ENCODE measurements around the gene MAMLD1. TPM values are rescaled to one million over a fixed set of nuclear protein-coding genes. Genes with fewer than 3 reads are reported as not detected.
A peak's percentile ranks its signal among the peaks of the same experiment; 100 is the strongest.

Gene MAMLD1
- total and polyA plus RNA-seq, 3 experiments from 2014 or later: 1.8 to 7.3 (median 6.2) TPM

DNA sequence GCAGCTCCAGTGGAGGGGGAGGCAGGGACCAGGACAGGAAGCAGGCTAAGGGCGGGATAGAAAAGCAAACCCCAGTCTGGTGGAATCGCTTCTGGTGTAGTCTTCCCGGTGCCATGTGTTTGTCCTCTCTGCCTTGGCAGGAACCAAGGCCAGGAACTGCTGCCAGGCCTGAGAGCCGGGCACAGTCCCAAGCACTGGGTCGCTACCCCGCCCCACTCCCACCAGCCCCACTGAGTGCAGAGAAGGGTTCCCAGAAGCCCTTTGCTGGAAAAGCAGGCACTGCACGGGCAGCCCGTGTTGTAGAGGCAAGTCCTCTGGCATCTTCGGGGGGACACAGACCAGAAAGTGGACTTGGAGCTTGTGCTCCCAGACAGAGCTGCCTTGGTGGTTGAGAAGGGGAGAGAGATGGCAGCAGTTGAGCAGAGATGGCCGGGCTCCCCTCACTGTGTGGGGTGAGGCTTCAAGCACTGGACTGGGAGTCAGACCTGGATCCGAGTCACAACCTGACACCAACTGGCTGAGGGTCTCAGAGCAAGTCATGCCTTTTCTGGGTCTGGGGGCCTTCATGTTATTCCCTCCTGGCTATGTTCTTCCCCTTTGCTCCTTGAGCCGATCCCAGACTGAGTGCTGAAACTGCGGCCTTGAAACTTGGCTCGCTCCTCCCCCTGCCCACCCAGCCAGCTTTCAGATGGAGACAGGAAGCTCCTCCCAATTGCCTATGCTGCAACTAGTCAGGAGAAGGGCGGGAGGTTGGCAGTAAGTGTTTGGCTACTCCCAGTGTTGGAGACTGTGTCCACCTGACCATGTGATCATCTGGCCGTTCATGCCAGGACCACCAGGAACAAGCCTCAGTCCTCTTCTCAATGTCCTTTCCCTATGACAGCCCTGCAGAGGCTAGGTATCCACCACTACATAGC lies 145.6 kb downstream of the MAMLD1 start:
- H3K4me3 Mint-ChIP-seq: no peak overlapping the region
- no peaks in the 10 kb centered on the region for H3K4me1 Mint-ChIP-seq
- Histone ChIP-seq H3K4me1 (ENCODE audit: insufficient read depth, low read length) (no peaks in the 10 kb centered on the region), H3K27me3 (ENCODE audit: insufficient read depth, low read length, poor library complexity, severe bottlenecking) (no peaks in the 10 kb centered on the region), H3K9me3 (ENCODE audit: low read length) (no peaks in the 10 kb centered on the region), H3K36me3 (ENCODE audit: insufficient read depth, low read length) (no peaks in the 10 kb centered on the region), H3K27ac (ENCODE audit: low read depth, low read length) (no peak overlapping the region), H3K4me3 (ENCODE audit: low read length) (no peak overlapping the region)
- DNase-seq: no peak
- POLR2A ChIA-PET: no interaction called here
- H3K9me3 Mint-ChIP-seq: no peaks in the 10 kb centered on the region
- peaks cover 0 to 6% (median 0%) of the 10 kb centered on the region in 3 donors for H3K36me3 Mint-ChIP-seq
- H3K27me3 Mint-ChIP-seq: peaks cover 0 to 3% of the 10 kb centered on the region in 2 donors
- no peak overlapping the region for H3K27ac Mint-ChIP-seq
- CTCF ChIA-PET: no interaction called here

DNA sequence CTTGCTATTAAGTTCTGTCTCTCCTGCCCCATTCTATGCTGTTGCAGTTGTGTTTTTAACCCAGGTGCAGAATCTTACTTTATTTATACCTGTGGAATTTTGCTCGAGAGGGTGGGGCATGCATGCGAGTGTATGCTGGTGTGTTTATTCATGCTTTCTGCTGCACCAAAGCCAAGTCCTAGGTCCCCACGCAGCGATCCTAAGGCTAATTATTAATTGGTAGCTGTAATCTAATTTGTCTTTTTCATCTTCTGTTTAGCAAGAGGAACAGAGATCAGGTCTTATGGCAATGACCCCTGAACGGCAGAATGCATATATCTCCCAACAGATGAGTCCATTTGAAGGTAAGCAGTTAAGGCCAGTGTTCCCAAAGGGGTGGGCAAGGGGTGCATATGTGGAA lies 146.6 kb downstream of the MAMLD1 start:
- H3K9me3 ChIP-seq (ENCODE audit: low read length): no peaks in the 10 kb centered on the region
- no peaks in the 10 kb centered on the region for H3K9me3 Mint-ChIP-seq
- ChIA-PET POLR2A (no interaction called here), CTCF (no interaction called here)
- H3K4me1 ChIP-seq (ENCODE audit: insufficient read depth, low read length): no peaks in the 10 kb centered on the region
- H3K4me3 ChIP-seq (ENCODE audit: low read length): no peak overlapping the region
- H3K36me3 Mint-ChIP-seq: peaks cover 0 to 6% (median 0%) of the 10 kb centered on the region in 3 donors
- H3K27ac ChIP-seq (ENCODE audit: low read depth, low read length): no peak overlapping the region
- DNase-seq: no peak
- peaks cover 0 to 4% of the 10 kb centered on the region in 2 donors for H3K27me3 Mint-ChIP-seq
- H3K27me3 ChIP-seq (ENCODE audit: insufficient read depth, low read length, poor library complexity, severe bottlenecking): no peaks in the 10 kb centered on the region
- no peaks in the 10 kb centered on the region for H3K36me3 ChIP-seq (ENCODE audit: insufficient read depth, low read length)
- no peak overlapping the region for H3K4me3 Mint-ChIP-seq
- H3K27ac Mint-ChIP-seq: peak overlapping the region in 1 of 8 donors; percentile 47
- no peaks in the 10 kb centered on the region for H3K4me1 Mint-ChIP-seq

GRCh38 chrX:150512461-150512901 lies 149.4 kb downstream of the MAMLD1 start:
- Mint-ChIP-seq H3K4me1 (no peaks in the 10 kb centered on the region), H3K4me3 (no peak overlapping the region), H3K27me3 (peaks cover 0 to 6% of the 10 kb centered on the region in 2 donors), H3K27ac (no peak overlapping the region), H3K9me3 (no peaks in the 10 kb centered on the region), H3K36me3 (peaks cover 0 to 6% (median 0%) of the 10 kb centered on the region in 3 donors)
- POLR2A ChIA-PET: no interaction called here
- H3K4me3 ChIP-seq (ENCODE audit: low read length): no peak overlapping the region
- no peak for DNase-seq
- H3K27ac ChIP-seq (ENCODE audit: low read depth, low read length): no peak overlapping the region
- H3K4me1 ChIP-seq (ENCODE audit: insufficient read depth, low read length): no peaks in the 10 kb centered on the region
- CTCF ChIA-PET: interaction anchor here (1.0 kb wide), 1 partner anchor 26 kb away, joined by 4 read pairs; no protein-coding TSS in a partner anchor
- no peaks in the 10 kb centered on the region for H3K9me3 ChIP-seq (ENCODE audit: low read length)
- H3K36me3 ChIP-seq (ENCODE audit: insufficient read depth, low read length): no peaks in the 10 kb centered on the region
- H3K27me3 ChIP-seq (ENCODE audit: insufficient read depth, low read length, poor library complexity, severe bottlenecking): no peaks in the 10 kb centered on the region

DNA sequence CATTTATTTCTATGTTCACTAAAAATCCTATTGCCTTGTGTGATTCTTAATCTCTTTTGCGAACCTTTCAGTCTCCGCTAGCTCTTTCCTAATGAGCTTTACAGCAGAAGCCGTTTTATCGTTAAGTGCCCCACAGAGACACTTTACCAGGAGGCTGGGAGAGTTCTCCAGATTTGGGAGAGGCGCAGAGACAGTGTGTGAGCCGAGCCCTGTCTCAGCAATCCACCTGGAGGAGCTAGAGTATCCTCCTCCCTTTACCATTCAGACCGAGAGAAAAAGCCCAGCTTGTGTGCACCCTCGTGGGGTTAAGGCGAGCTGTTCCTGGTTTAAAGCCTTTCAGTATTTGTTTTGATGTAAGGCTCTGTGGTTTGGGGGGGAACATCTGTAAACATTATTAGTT lies 150.4 kb downstream of the MAMLD1 start:
- Mint-ChIP-seq H3K27ac (no peak overlapping the region), H3K9me3 (no peaks in the 10 kb centered on the region), H3K27me3 (peaks cover 0 to 6% of the 10 kb centered on the region in 2 donors), H3K4me3 (no peak overlapping the region), H3K36me3 (peaks cover 0 to 6% (median 0%) of the 10 kb centered on the region in 3 donors), H3K4me1 (no peaks in the 10 kb centered on the region)
- H3K4me1 ChIP-seq (ENCODE audit: insufficient read depth, low read length): no peaks in the 10 kb centered on the region
- CTCF ChIA-PET: no interaction called here
- POLR2A ChIA-PET: no interaction called here
- H3K9me3 ChIP-seq (ENCODE audit: low read length): no peaks in the 10 kb centered on the region
- no peaks in the 10 kb centered on the region for H3K36me3 ChIP-seq (ENCODE audit: insufficient read depth, low read length)
- no peak for DNase-seq
- no peak overlapping the region for H3K27ac ChIP-seq (ENCODE audit: low read depth, low read length)
- no peak overlapping the region for H3K4me3 ChIP-seq (ENCODE audit: low read length)
- no peaks in the 10 kb centered on the region for H3K27me3 ChIP-seq (ENCODE audit: insufficient read depth, low read length, poor library complexity, severe bottlenecking)

DNA sequence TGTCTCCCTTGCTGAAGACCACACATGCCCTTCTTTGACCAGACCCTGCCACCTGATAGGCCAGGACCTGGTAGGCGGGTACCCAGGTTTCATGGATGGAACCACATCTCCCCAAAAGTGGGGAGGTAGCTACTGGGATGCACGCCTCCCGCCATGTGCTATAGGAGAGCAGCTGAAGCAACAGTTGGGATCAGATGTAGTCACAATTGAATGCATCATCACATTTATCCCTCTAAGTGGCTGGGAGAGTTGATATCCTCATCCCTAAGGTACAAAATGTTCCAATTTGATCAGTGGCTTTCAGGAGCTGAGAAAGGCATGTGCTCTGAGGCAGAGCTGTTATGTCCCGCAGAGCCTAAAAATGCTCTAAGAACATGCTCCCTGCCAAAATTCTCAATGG lies 151.3 kb downstream of the MAMLD1 start:
- Histone ChIP-seq H3K4me3 (ENCODE audit: low read length) (no peak overlapping the region), H3K36me3 (ENCODE audit: insufficient read depth, low read length) (no peaks in the 10 kb centered on the region), H3K27ac (ENCODE audit: low read depth, low read length) (no peak overlapping the region), H3K9me3 (ENCODE audit: low read length) (no peaks in the 10 kb centered on the region), H3K4me1 (ENCODE audit: insufficient read depth, low read length) (no peaks in the 10 kb centered on the region), H3K27me3 (ENCODE audit: insufficient read depth, low read length, poor library complexity, severe bottlenecking) (no peaks in the 10 kb centered on the region)
- Mint-ChIP-seq H3K36me3 (peaks cover 0 to 6% (median 0%) of the 10 kb centered on the region in 3 donors), H3K27ac (peak overlapping the region in 1 of 8 donors; percentile 51), H3K27me3 (peaks cover 0 to 6% of the 10 kb centered on the region in 2 donors), H3K4me1 (no peaks in the 10 kb centered on the region), H3K9me3 (no peaks in the 10 kb centered on the region), H3K4me3 (no peak overlapping the region)
- ChIA-PET POLR2A (no interaction called here), CTCF (no interaction called here)
- DNase-seq: no peak

GRCh38 chrX:150515801-150516200 lies 152.7 kb downstream of the MAMLD1 start:
- no peak overlapping the region for H3K27ac ChIP-seq (ENCODE audit: low read depth, low read length)
- H3K27me3 ChIP-seq (ENCODE audit: insufficient read depth, low read length, poor library complexity, severe bottlenecking): no peaks in the 10 kb centered on the region
- no peak for DNase-seq
- no peak overlapping the region for H3K4me3 ChIP-seq (ENCODE audit: low read length)
- no peaks in the 10 kb centered on the region for H3K9me3 ChIP-seq (ENCODE audit: low read length)
- CTCF ChIA-PET: no interaction called here
- Mint-ChIP-seq H3K36me3 (peaks cover 0 to 4% (median 0%) of the 10 kb centered on the region in 3 donors), H3K9me3 (no peaks in the 10 kb centered on the region), H3K27ac (no peak overlapping the region), H3K4me3 (no peak overlapping the region), H3K4me1 (no peaks in the 10 kb centered on the region), H3K27me3 (peaks cover 0 to 5% of the 10 kb centered on the region in 2 donors)
- H3K4me1 ChIP-seq (ENCODE audit: insufficient read depth, low read length): no peaks in the 10 kb centered on the region
- POLR2A ChIA-PET: no interaction called here
- H3K36me3 ChIP-seq (ENCODE audit: insufficient read depth, low read length): no peaks in the 10 kb centered on the region

DNA sequence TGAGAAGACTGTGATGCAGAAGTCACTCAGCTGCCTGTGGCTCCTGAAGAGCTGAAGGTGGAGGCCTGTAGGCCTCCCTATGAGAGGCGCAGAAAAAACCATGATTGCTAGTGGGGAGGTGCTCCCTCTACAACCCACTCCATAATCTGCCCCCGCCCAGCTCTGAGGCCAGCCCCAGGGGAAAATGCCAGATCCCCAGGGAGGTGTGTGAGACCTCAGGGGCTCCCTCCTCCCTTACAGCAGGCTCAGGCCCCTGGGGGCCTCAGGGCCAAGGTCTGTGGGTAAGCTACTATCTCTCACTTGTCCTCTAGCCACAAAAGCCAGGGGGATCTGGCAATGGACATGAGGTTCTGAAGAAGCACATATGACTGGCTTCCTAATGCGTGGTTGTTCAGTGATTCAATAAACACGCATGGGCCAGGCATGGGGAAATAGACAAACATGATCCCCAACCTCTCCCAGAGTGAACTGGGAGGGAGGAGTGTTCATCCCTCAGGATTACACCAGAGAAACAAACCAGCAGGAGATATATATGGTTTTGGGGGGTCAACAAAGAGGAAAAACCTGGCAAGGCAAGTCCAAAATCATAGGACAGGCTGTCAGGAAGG lies 154.3 kb downstream of the MAMLD1 start:
- ChIA-PET POLR2A (no interaction called here), CTCF (no interaction called here)
- peak overlapping the region in 1 of 8 donors; percentile 48 for H3K27ac Mint-ChIP-seq
- H3K4me3 Mint-ChIP-seq: no peak overlapping the region
- H3K4me1 Mint-ChIP-seq: no peaks in the 10 kb centered on the region
- no peak overlapping the region for H3K4me3 ChIP-seq (ENCODE audit: low read length)
- H3K4me1 ChIP-seq (ENCODE audit: insufficient read depth, low read length): no peaks in the 10 kb centered on the region
- H3K9me3 Mint-ChIP-seq: no peaks in the 10 kb centered on the region
- H3K36me3 ChIP-seq (ENCODE audit: insufficient read depth, low read length): no peaks in the 10 kb centered on the region
- H3K27ac ChIP-seq (ENCODE audit: low read depth, low read length): no peak overlapping the region
- H3K27me3 Mint-ChIP-seq: peaks cover 0 to 5% of the 10 kb centered on the region in 2 donors
- H3K9me3 ChIP-seq (ENCODE audit: low read length): no peaks in the 10 kb centered on the region
- peaks cover 0 to 2% (median 0%) of the 10 kb centered on the region in 3 donors for H3K36me3 Mint-ChIP-seq
- H3K27me3 ChIP-seq (ENCODE audit: insufficient read depth, low read length, poor library complexity, severe bottlenecking): no peaks in the 10 kb centered on the region
- no peak for DNase-seq

DNA sequence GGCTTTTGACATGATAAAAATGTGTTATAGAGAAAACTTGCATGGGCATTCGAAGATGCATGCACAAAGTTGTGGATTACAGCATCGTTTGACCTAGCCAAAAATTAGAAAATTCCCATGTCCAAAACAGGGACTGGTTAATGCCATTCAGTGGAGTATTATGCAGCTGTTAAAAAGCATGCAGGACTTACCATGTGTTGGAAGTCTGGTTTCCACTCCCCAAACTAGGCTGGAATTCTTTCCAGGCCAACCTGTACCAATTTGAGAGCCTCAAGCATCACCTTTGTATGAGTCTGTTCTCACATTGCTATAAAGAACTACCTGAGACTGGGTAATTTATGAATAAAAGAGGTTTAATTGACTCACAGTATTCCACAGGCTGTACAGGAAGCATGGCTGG lies 159.4 kb downstream of the MAMLD1 start:
- H3K4me1 Mint-ChIP-seq: no peaks in the 10 kb centered on the region

More for the DNA sequence above, 159.4 kb downstream of the MAMLD1 start:
- Mint-ChIP-seq H3K27me3 (peaks cover 0 to 6% of the 10 kb centered on the region in 2 donors), H3K36me3 (no peaks in the 10 kb centered on the region), H3K27ac (no peak overlapping the region), H3K4me3 (no peak overlapping the region), H3K9me3 (no peaks in the 10 kb centered on the region)
- no peak for DNase-seq
- H3K4me3 ChIP-seq (ENCODE audit: low read length): no peak overlapping the region
- no peaks in the 10 kb centered on the region for H3K27me3 ChIP-seq (ENCODE audit: insufficient read depth, low read length, poor library complexity, severe bottlenecking)
- no peak overlapping the region for H3K27ac ChIP-seq (ENCODE audit: low read depth, low read length)
- H3K36me3 ChIP-seq (ENCODE audit: insufficient read depth, low read length): no peaks in the 10 kb centered on the region
- H3K9me3 ChIP-seq (ENCODE audit: low read length): no peaks in the 10 kb centered on the region
- CTCF ChIA-PET: no interaction called here
- POLR2A ChIA-PET: no interaction called here
- H3K4me1 ChIP-seq (ENCODE audit: insufficient read depth, low read length): no peaks in the 10 kb centered on the region
